BJ (cell line): ENCODE results near the gene TTYH1. TPM values are rescaled to one million over a fixed set of nuclear protein-coding genes. Genes with fewer than 3 reads are reported as not detected.
"Not testable (repeated sequence)": the region's sequence is repeated elsewhere in the genome, so short reads cannot be mapped to it uniquely, and the experiment has no call there.

ENCODE experiments used
- CTCF ChIA-PET: fragments of 350-600 bp; formaldehyde crosslinking; extraction: SDS; loops from one replicate; lab custom pipeline; 2021; ENCODE audit warnings: antibody characterized with exemption, inconsistent platforms; lab: Yijun Ruan, JAX
- POLR2A ChIA-PET: fragments of 300-600 bp; sonication (Branson Sonifier 250); formaldehyde crosslinking; extraction: SDS; loops from one replicate; lab custom pipeline; 2021; ENCODE audit warnings: antibody characterized with exemption; lab: Charles Lee
- DNase-seq: peaks from one replicate; pipeline ENCODE4 v3.0.0-alpha.2; 2011; ENCODE audit warnings: low read depth
- H3K27me3 ChIP-seq: 2 replicates; pipeline ENCODE4 v1.6.0; 2011; ENCODE audit warnings: low read length; ENCODE audit not compliant: control insufficient read depth, insufficient read depth
- H3K36me3 ChIP-seq: 2 replicates; pipeline ENCODE4 v1.5.1; 2011; ENCODE audit warnings: low read length; ENCODE audit not compliant: control insufficient read depth, insufficient read depth
- H3K4me3 ChIP-seq: 2 replicates; pipeline ENCODE4 v1.5.1; 2011; ENCODE audit warnings: low read depth, mild to moderate bottlenecking, control low read depth, low read length
- polyA minus RNA-seq: library from RNA; depleted of rRNA, polyadenylated mRNA; stranded (reverse); fragments of >200 nt; gene quantifications from 2 replicates; pipeline ENCODE4 v1.2.3, GENCODE V29; 2011; rRNA and poly(A)+ RNA removed
- polyA plus RNA-seq: library from polyadenylated mRNA; depleted of rRNA; stranded (reverse); fragments of >200 nt; gene quantifications from 2 replicates; pipeline ENCODE4 v1.2.3, GENCODE V29; 2011; rRNA removed
- TF ChIP-seq, protein P1 (sequence below): IDR thresholded peaks from 2 replicates; pipeline ENCODE4 v1.5.1; 2011; ENCODE audit warnings: low read depth, mild to moderate bottlenecking, control low read depth, inconsistent platforms, low read length, moderate library complexity; ENCODE audit not compliant: insufficient read depth

Gene TTYH1
- polyA plus RNA-seq (not detected in 2 replicates), polyA minus RNA-seq (not detected in 2 replicates)

DNA sequence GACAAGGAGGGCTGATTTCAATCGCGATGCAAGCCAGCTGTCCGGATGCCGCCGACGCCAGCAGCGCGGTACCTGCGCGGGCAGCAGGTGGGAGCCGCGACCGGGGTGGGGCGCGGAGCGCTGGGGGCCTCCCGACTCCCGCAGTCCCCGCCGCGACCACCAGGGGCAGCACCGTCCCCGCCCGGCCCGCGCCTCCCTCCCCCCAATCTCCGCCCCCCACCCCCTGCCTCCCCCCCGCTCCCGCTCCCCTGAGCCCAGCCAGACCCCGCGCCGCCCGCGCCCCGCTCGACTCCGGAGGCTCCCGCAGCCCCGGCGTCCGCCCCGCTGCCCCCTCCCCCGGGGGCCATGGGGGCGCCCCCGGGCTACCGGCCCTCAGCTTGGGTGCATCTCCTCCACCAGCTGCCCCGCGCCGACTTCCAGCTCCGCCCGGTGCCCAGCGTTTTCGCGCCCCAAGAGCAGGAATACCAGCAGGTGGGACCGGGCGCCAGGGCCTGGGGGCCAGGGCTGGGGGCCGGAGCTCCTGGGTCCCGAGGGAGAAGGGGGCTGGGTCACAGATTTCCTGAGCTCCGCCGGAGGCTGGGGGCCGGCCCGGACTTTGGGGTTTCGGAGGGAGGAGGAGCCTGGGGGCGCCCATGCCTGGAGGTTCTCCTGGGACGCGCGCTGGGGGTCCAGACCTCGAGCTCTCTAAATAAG, at the start of gene TTYH1:
Gene TTYH1 (plus strand): TSS at position 257 of the 693 bp plus-strand sequence. CDS start 89 bp downstream, at position 346.
- Histone ChIP-seq H3K27me3 (peaks cover 11% of the 10 kb centered on the region), H3K36me3 (no peaks in the 10 kb centered on the region), H3K4me3 (no peak within 1 kb of the TSS)
- POLR2A ChIA-PET = no interaction called here
- no peak for DNase-seq
- TF ChIP-seq, protein P1, sequence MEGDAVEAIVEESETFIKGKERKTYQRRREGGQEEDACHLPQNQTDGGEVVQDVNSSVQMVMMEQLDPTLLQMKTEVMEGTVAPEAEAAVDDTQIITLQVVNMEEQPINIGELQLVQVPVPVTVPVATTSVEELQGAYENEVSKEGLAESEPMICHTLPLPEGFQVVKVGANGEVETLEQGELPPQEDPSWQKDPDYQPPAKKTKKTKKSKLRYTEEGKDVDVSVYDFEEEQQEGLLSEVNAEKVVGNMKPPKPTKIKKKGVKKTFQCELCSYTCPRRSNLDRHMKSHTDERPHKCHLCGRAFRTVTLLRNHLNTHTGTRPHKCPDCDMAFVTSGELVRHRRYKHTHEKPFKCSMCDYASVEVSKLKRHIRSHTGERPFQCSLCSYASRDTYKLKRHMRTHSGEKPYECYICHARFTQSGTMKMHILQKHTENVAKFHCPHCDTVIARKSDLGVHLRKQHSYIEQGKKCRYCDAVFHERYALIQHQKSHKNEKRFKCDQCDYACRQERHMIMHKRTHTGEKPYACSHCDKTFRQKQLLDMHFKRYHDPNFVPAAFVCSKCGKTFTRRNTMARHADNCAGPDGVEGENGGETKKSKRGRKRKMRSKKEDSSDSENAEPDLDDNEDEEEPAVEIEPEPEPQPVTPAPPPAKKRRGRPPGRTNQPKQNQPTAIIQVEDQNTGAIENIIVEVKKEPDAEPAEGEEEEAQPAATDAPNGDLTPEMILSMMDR = no peak
- CTCF ChIA-PET = interaction anchor here (2.3 kb wide), 1 partner anchor 24 kb away, joined by 11 read pairs; no protein-coding TSS in a partner anchor

DNA sequence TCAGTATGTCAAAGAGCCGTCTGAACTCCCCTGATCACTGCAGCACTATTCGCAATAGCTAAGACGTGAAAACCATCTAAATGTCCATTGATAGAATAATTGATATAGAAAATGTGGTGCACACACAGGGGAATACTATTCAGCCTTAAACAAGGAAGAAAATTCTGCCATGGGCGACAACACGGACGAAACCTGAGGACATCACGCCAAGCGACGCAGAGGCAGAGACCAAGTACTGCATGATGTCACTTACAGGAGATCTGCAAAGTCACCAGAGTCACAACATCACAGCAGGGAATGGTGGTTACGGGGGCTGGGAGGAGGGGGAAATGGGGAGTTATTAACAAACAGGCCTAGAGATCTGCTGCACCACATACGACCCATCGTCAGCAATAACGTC, 49.5 kb upstream of the TTYH1 start:
- H3K27me3 ChIP-seq, H3K4me3 ChIP-seq, CTCF ChIA-PET, H3K36me3 ChIP-seq, POLR2A ChIA-PET, DNase-seq: not testable (repeated sequence)

DNA sequence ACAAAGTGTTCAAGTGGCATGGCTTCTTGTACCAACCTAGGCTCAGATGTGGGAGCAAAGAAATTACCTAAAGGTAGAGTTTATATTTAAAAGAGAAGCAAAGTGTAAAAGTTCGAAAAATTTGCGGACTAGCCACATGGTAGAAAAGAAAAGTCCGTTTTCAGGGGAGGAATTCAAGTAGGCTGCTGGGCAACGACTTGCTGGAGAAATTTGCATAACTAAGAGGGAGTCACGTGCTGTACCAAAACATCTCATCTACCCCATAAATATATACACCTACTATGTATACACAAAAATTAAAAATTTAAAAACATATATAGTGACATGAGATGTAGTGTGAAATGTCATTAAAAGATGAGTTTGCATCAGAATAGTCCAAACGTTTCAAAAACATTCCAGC, 48.5 kb upstream of the TTYH1 start:
- DNase-seq = no peak
- Histone ChIP-seq H3K4me3 (no peak overlapping the region), H3K36me3 (no peaks in the 10 kb centered on the region), H3K27me3 (no peaks in the 10 kb centered on the region)
- TF ChIP-seq, protein P1 = no peak
- ChIA-PET POLR2A (no interaction called here), CTCF (no interaction called here)

DNA sequence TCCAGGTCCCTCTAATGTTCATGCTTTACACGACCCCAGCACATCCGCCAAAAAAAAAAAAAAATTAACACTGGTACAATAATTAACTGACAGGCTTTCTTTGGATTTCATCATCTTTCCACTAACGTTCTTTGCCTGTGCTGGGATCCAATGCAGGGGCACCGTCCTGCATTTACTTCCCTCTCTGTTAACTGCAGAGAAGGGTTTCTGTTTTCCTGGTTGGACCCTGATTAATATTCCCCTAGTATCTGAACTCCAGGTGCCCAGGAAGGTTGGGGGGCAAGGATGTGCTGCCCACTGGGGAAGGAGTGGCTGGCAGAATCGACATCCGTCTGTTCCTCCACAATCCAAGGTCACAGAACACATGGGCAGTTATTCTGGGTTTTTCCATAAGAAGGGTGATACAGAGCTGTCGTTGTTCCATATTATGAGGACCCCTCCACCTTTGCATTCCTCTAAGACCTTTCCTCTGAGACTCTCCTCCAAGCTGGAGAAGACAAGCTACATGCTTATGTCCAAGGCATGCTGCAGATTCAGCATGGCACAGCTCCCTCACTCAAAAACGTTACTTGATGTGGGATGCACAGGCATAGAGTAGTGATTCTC, 46.1 kb upstream of the TTYH1 start:
- TF ChIP-seq, protein P1 = no peak
- no peak for DNase-seq
- CTCF ChIA-PET = no interaction called here
- Histone ChIP-seq H3K27me3 (no peaks in the 10 kb centered on the region), H3K36me3 (no peaks in the 10 kb centered on the region), H3K4me3 (no peak overlapping the region)
- POLR2A ChIA-PET = no interaction called here

DNA sequence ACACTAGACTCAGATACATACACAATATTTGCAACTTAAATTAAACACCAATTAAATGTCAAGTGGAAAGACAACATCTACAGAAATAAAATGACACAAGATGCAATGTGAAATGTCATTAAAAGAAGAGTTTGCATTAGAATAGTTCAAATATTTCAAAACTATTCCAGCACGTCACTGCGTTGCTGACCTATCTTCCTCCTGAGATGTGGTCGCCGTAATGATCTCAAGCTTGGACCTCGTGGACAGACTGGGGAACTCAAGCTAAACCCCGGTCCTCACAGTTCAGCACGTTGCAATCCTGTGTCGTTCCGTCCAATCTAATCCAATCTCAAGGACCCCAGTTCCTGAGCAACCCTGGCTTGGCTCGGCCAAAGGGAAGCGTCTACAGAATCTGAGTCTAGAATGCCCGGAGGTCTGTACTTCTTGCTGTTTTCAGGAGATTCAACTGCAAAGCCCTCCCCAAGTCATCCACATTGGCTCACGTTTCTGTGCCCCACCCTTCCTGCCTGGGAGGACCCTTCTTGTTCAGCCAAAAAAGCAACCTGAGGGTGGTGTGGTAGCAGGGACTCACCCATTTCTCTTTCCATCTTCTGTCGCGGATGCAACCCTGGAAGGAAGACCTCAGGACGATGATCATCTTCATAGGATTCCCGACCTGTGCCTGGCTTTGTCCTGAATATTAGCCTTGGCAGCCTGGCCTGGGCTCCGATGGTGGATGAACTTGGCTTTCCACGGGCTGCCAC, 45.4 kb upstream of the TTYH1 start:
- H3K4me3 ChIP-seq, DNase-seq, H3K36me3 ChIP-seq, POLR2A ChIA-PET, CTCF ChIA-PET, H3K27me3 ChIP-seq: not testable (repeated sequence)

DNA sequence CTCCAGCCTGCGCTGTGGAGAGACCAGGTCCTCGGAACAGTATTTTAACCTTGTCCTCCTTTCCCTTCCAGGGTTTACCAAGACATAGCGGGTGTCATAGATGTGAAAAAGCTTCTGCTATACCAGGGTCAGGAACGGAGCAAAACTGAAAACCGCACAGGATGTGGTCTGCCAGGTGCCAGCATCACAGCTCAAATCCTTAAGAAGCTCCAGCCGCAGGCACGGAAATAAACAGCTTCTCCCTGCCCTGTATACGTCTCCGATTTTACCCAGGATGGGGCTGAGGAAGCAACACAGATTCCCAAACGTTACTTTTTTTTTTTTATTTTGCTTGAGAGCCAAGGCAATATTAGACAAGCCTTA, 44.8 kb upstream of the TTYH1 start:
- H3K27me3 ChIP-seq, DNase-seq, H3K4me3 ChIP-seq, POLR2A ChIA-PET, CTCF ChIA-PET, H3K36me3 ChIP-seq: not testable (repeated sequence)

DNA sequence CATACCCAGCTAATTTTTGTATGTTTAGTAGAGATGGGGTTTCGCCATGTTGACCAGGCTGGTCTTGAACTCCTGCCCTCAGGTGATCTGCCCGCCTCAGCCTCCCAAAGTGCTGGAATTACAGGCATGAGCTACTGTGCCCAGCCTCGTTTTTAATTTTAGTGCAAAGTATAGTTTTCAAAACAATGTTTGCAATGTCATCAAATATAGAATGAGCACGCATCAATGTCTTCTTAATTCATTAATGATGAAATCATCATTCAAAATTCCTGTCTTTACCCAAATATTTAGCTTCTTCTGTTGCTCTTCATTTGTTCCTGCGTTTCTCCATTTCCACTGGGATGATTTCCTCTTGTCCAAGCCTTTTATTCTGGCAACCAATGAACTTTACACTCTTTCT, 43.8 kb upstream of the TTYH1 start:
- CTCF ChIA-PET = interaction anchor here (1.2 kb wide), 1 partner anchor 17 kb away, joined by 4 read pairs; no protein-coding TSS in a partner anchor
- DNase-seq, POLR2A ChIA-PET, H3K36me3 ChIP-seq, H3K27me3 ChIP-seq, H3K4me3 ChIP-seq: not testable (repeated sequence)
